Suprapubic skin (tissue), 4 donors: Measurements from ENCODE around the gene WDR37.

ENCODE experiments used
- CTCF ChIP-seq, 2 donors: fragments of 200-600 bp in 1 of 2; fragments of 450-650 bp in 1 of 2; sonication (generic) in 1 of 2; IDR thresholded peaks; one replicate each; pipeline ENCODE4 v1.5.1; 2016 to 2019; ENCODE audit warnings: antibody characterized with exemption in 2 of 2, mild to moderate bottlenecking in 1 of 2, moderate library complexity in 1 of 2
- EP300 ChIP-seq: sonication (generic); formaldehyde crosslinking; IDR thresholded peaks from one replicate; pipeline ENCODE4 v1.6.1; 2017; ENCODE audit warnings: antibody characterized with exemption
- POLR2A ChIP-seq, 2 donors: fragments of 450-650 bp; IDR thresholded peaks; one replicate each; pipeline ENCODE4 v1.6.1; 2017; ENCODE audit warnings: antibody characterized with exemption in 2 of 2, mild to moderate bottlenecking in 2 of 2, moderate library complexity in 2 of 2
- POLR2AphosphoS5 ChIP-seq, 3 donors: sonication (generic); formaldehyde crosslinking; IDR thresholded peaks; one replicate each; pipeline ENCODE4 v1.6.1; 2017; ENCODE audit warnings: antibody characterized with exemption in 3 of 3

- TF ChIP-seq CTCF (IDR thresholded peaks at IDR 0.05) (no peak), EP300 (no peak), POLR2A (IDR thresholded peaks at IDR 0.05) (no peak), POLR2AphosphoS5 (IDR thresholded peaks at IDR 0.05) (no peak)
These were observed 5.6 kb upstream of the WDR37 start for GRCh38 chr10:1050554-1050953.
